ENCODE results near the gene DSCAM.

GRCh38 chr21:40833184-40833583 is 13.8 kb downstream of the DSCAM start:
- TF ChIP-seq CTCF (IDR thresholded peaks at IDR 0.05) (no peak), ATF2 (CRISPR knock-in tag; IDR thresholded peaks at IDR 0.05; ENCODE audit: borderline replicate concordance, low read depth) (no peak), CBFB (CRISPR knock-in tag; IDR thresholded peaks at IDR 0.05; ENCODE audit: low read depth) (no peak)
